NCI-H748 (cell line): Measurements from ENCODE around the gene LIPN.

Experiments
- DNase-seq: peaks from one replicate; lab custom pipeline; 2025; ENCODE audit not compliant: unreplicated experiment; lab: John Stamatoyannopoulos, UW

The LIPN gene

DNA sequence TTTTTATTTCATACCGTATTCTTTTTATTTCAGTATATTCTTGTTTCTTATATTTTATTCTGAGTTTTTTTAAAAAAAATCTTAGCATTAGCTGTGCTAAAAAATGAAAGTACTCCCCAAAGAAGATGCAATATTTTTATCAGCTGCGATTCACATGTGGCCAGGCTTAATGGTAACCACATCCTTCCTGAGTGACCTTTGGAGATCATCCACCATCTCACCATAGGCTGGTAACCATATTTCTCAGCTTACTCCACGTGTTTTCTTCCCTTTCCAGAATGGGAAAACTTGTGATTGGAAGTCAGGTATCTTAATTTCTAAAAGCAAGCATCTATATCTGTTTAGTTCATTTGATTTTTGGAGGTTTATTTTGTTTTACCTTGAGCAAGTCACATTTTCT, 23.9 kb downstream of the LIPN start:
- DNase-seq: no peak

DNA sequence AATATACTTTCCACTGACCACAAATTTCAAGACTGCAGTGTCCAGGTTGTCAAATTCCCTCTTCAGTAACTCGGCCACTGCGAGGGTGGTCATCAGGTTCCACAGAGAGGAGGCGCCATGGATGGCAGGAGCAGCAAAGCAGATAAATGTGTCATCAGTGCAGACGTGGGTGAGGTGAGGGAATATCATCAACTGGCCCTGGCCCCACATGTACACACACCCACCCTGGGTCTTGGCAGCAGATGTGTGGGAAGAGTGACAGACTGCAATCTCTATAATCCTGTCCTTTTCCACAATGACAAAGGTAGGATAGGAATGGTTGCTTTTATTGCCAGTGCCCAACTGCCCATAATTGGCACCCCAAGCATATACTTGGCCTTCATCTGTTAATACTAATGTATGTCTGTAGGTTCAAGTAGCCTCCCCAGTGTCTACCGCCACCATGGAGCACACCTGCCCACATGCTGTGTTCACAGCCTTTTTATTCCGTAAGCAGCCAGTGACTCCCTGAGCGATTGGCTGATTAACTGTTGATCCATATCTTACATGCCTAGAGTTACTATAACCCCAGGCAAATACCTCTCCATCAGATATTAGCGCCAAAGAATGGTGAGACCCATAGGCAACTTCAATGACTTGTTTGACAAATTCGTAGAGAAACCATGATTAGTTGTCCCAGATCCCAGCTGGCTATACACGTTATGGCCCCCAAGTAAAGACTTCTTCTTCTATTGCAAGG, 26.4 kb downstream of the LIPN start:
- DNase-seq: no peak

DNA sequence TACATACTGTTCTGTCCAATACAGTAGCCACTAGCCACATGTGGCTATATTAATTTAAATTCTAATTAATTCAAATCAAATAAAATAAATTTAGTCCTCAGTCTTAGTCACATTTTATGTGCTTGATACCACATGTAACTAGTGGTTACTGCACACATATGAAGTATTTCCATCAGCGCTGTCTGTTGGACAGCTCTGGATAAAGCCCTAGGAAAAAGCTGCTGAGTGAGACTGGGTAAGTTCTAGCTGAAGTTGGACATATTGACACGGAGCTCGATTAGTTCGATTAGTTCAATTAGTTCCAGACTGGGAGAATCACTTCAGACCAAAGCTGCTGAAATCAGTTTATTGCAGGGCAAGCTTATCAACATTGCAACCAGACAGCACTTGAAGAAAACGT, 27.6 kb downstream of the LIPN start:
- no peak for DNase-seq

GRCh38 chr10:88788924-88789323, 29.1 kb downstream of the LIPN start:
- DNase-seq: no peak

DNA sequence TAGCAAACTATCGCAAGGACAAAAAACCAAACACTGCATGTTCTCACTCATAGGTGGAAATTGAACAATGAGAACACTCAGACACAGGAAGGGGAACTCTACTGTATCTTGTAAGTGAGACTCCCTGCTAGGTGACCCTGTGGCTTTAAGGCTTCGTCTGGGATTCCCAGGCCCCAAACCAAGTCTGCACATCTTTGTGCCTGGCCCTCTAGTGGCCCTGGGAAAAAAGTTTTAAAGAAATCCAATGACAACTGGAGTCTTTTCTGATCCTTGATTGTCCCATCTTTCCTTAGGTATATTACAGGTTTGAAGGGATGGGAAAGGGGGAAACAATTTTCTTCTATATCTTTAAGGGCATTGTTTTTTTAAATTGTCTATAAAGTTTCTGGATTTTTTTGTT, 32.1 kb downstream of the LIPN start:
- no peak for DNase-seq

- no peak for DNase-seq
These were observed 32.8 kb downstream of the LIPN start for GRCh38 chr10:88792661-88793060.

DNA sequence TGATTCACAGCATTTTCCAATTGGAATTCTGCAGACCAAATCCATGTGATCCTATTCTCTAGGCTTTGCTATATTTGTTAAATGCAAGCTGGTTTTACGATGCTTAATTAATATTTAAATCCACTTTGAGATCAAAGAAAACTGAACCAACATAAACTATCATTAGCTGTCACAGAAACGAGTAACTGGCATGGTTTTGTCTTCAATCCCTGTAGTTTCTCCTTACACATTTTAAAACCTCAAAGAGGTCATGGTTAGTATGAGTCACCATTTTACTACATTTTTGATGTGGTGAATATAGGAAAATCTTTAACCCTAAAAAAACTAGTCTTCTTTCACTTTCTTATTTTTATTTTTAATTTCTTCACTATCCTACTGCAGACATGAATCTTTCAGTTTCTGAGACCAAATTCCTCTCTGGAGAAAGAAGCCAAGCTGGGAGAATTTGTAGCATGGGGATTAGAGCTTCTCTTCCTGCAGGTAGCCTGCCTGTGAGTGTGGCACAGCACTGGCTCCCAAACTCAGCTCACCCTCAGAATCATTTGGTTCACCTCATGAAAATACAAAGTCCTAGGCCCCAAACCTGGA, 34.0 kb downstream of the LIPN start:
- DNase-seq: no peak

DNA sequence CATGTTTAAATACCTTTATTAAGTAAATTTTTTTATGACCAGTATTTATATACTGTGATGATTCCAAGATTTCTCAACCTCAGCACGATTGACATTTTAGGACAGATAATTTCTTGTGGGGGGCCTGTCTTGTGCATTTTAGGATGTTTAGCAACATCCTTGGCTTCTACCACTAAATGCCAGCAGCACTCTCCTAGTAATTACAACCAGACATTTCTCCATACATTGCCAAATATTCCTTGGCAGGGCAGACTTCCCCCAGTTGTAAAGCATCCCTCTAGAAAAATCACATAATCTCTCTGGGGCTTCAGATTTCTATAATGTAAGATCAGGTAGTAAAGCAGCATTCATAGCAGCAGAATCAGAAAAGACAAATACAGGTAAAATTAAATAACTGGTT, 34.9 kb downstream of the LIPN start:
- no peak for DNase-seq

DNA sequence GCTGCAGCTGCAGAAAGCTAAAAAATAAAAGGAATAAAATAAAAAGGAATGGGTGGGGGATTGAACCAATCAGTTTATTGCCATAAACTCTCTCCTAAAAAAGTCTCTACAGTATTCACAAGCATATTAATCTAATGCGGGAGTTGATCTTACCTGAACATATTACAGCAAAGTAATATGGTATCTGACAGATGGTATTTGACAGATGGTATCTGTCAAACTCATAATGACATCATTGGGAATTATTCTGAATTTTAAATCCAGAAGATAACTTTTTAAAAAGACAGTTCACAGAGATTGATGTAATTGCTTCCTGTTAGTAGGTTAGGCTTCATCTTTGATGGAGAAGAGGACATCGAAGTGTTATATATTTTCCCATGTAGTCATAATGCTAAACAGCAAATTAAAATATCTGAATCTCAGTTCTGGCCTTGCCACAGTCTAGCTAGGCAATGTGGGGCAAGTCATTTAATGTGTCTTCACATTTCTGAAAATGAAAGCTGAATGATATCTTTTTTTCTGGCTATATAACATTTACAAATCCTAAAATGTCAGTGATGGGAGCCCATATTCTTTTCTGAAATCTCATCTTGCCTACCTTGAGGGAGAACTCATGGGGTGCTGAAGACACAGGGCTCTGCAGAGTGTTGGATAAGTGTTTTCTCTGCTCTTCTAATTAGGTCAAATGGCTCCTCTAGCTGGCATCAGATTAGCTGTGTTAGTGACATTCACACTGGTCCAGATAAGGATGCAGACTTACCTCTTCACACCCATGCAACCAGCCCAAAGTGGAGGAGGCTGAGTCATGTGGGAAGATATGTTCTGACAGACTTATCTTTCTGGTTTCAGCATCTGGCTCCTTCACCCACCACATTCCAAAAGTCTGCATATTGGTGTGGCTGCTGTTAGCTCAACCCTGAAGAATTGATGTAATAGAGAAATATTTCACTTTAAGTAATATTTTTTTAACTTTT, 40.6 kb downstream of the LIPN start:
- DNase-seq: no peak

- DNase-seq: no peak
These were observed 42.9 kb downstream of the LIPN start, which contains the start of gene LIPM for GRCh38 chr10:88802523-88803285. TSS of gene LIPM (plus strand) at chr10:88802730. CDS start at chr10:88802897, 167 bp downstream.

DNA sequence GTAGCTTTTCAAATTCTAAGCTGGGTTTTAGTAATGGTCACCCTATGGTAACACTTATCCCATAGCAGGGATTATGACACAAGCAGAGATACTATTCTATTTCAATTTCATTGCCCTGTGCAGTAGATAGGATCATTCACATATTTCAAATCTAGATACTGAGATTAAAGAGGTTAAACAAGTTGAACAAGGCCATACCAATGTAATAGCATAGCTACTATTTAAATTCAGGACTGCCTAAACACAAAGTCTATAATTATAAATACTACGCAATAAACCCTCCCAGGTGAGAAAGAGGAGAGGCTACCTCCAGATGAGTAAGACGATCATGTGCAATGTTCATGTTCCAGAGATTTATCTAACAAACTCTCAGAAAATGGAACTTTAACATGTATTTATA, 43.8 kb downstream of the LIPN start:
- no peak for DNase-seq

DNA sequence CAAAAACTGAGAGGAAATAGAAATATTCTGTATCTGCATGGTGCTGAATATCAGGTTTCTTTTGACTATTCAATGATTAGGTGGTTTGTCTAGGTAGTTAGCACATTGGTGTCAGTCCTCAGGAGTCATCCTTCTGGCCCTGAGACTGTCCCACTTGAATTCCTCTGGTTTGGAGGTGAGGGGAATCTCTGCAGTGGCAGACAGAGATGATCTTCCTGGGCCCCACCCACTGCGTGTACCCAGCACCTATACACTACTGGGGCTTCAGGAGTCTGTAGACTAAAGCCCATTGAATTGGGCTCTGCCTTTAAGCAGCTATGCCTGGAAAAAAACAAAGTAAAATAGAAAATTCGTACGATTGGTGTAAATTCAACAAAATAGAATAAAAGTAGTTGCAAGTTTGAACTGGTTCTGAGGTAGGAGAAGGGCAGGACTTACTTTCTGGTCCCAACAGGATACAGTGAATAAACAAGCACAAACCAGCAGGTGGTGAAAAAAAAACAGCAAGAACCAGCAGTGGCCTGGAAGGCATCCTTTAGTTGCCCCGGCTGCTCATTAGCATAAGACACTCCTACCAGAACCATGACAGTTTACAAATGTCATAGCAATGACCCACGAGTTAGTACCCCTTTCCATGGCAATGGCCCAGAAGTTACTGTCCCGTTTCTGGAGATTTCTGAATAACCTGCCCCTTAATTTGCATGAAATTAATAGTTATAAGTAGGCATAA, 44.4 kb downstream of the LIPN start:
- no peak for DNase-seq

- DNase-seq: no peak
These were observed 45.5 kb downstream of the LIPN start for GRCh38 chr10:88805361-88805760.

DNA sequence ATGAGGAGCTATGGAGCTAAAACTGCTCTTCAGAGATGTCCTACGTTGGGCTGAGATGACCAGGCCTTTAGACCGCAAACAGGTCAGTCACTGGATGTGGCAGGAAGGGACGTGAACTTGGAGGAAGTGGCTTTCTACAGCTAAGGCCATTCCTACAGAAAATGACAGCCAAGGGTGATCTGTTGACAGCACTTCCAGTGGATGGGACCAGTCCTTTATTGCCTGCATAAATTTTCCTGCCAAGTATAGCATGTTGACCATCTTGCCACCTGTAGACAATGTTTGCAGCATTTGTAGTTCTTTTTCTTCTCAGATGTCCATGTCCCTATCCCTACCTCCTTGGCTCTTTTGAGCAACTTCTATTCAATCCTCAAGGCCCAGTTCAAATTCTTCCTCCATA, 46.1 kb downstream of the LIPN start:
- DNase-seq: no peak

GRCh38 chr10:88809621-88810020, 49.8 kb downstream of the LIPN start:
- no peak for DNase-seq

GRCh38 chr10:88810196-88810961, 50.6 kb downstream of the LIPN start:
- DNase-seq: peak; percentile 75

DNA sequence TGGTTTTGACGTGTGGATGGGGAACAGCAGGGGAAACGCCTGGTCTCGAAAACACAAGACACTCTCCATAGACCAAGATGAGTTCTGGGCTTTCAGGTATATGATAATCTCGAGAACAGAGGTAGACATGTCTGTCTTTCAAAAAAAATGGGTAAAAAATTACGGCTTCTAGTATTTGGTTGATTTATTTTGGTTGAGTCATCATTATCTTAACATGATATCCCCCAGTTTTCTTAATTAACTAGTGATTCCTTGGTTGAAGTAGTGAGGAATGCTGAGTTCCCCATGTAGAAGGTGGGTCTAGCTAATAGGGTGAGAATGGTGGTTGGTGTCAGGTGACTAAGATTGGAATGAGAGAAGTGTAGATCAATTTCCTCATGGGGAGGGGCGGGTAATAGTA, 53.4 kb downstream of the LIPN start:
- DNase-seq: no peak

- no peak for DNase-seq
These were observed 59.5 kb downstream of the LIPN start for GRCh38 chr10:88819290-88819689.

- DNase-seq: peak; percentile 41
These were observed 61.1 kb downstream of the LIPN start for GRCh38 chr10:88820748-88821401.
